Measurements from ENCODE around the gene HOXC4.
"Not testable (repeated sequence)": the region's sequence is repeated elsewhere in the genome, so short reads cannot be mapped to it uniquely, and the experiment has no call there.

Gene HOXC4

GRCh38 chr12:54060174-54060974 lies 6.7 kb downstream of the HOXC4 start:
- Mint-ChIP-seq H3K4me3 (no peak overlapping the region), H3K36me3 (ENCODE audit: low read depth) (no peaks in the 10 kb centered on the region), H3K27me3 (ENCODE audit: low read depth) (peaks cover 86% of the 10 kb centered on the region), H3K27ac (no peak overlapping the region), H3K9me3 (no peaks in the 10 kb centered on the region), H3K4me1 (ENCODE audit: low read depth) (no peaks in the 10 kb centered on the region)
- no peak for DNase-seq (ENCODE audit: low spot score)

GRCh38 chr12:54060975-54061778 lies 7.5 kb downstream of the HOXC4 start:
- no peak overlapping the region for H3K4me3 Mint-ChIP-seq
- DNase-seq (ENCODE audit: low spot score): no peak
- H3K27ac Mint-ChIP-seq: no peak overlapping the region
- H3K9me3 Mint-ChIP-seq: no peaks in the 10 kb centered on the region
- peaks cover 83% of the 10 kb centered on the region for H3K27me3 Mint-ChIP-seq (ENCODE audit: low read depth)
- no peaks in the 10 kb centered on the region for H3K36me3 Mint-ChIP-seq (ENCODE audit: low read depth)
- no peaks in the 10 kb centered on the region for H3K4me1 Mint-ChIP-seq (ENCODE audit: low read depth)

GRCh38 chr12:54065677-54066076 lies 12.0 kb downstream of the HOXC4 start:
- no peaks in the 10 kb centered on the region for H3K36me3 Mint-ChIP-seq (ENCODE audit: low read depth)

DNA sequence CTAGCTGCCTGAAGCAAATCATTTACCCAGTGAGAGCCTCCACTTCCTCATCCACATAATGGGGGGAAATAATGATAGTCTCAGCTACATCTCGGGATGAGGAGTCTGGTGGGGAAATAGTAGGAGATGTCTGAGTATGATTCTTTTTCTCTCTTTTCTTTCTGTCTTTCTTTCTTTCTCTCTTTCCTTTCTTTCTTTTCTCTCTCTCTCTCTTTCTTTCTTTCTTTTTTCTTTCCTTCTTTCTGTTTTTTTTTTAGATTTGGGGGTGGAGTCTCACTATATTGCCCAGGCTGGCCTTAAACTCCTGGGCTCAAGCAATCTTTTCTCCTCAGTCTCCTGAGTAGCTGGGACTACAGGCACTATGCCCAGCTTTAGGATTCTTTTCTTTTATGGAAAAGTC lies 12.8 kb downstream of the HOXC4 start:
- H3K27ac Mint-ChIP-seq: no peak overlapping the region
- H3K4me1 Mint-ChIP-seq (ENCODE audit: low read depth): no peaks in the 10 kb centered on the region
- H3K36me3 Mint-ChIP-seq (ENCODE audit: low read depth): no peaks in the 10 kb centered on the region
- no peak overlapping the region for H3K4me3 Mint-ChIP-seq
- peaks cover 55% of the 10 kb centered on the region for H3K27me3 Mint-ChIP-seq (ENCODE audit: low read depth)
- no peak for DNase-seq (ENCODE audit: low spot score)
- H3K9me3 Mint-ChIP-seq: no peaks in the 10 kb centered on the region

More at GRCh38 chr12:54065677-54066076, 12.0 kb downstream of the HOXC4 start:
- Mint-ChIP-seq H3K4me1 (ENCODE audit: low read depth) (no peaks in the 10 kb centered on the region), H3K27me3 (ENCODE audit: low read depth) (peaks cover 62% of the 10 kb centered on the region), H3K4me3 (no peak overlapping the region), H3K27ac (no peak overlapping the region), H3K9me3 (no peaks in the 10 kb centered on the region)
- DNase-seq (ENCODE audit: low spot score): no peak

GRCh38 chr12:54068418-54069070 lies 14.9 kb downstream of the HOXC4 start:
- Mint-ChIP-seq H3K4me3 (no peak overlapping the region), H3K4me1 (ENCODE audit: low read depth) (no peaks in the 10 kb centered on the region), H3K27ac (no peak overlapping the region), H3K9me3 (no peaks in the 10 kb centered on the region), H3K36me3 (ENCODE audit: low read depth) (no peaks in the 10 kb centered on the region), H3K27me3 (ENCODE audit: low read depth) (peaks cover 42% of the 10 kb centered on the region)
- no peak for DNase-seq (ENCODE audit: low spot score)

- no peak for DNase-seq (ENCODE audit: low spot score)
- H3K27me3 Mint-ChIP-seq (ENCODE audit: low read depth): peaks cover 27% of the 10 kb centered on the region
- H3K9me3 Mint-ChIP-seq: no peaks in the 10 kb centered on the region
- H3K4me1 Mint-ChIP-seq (ENCODE audit: low read depth): no peaks in the 10 kb centered on the region
- no peak overlapping the region for H3K27ac Mint-ChIP-seq
- H3K4me3 Mint-ChIP-seq: no peak overlapping the region
- no peaks in the 10 kb centered on the region for H3K36me3 Mint-ChIP-seq (ENCODE audit: low read depth)
Measured at GRCh38 chr12:54071942-54072341, 18.3 kb downstream of the HOXC4 start.

- H3K27me3 Mint-ChIP-seq (ENCODE audit: low read depth): peaks cover 12% of the 10 kb centered on the region
- DNase-seq (ENCODE audit: low spot score): no peak
- H3K9me3 Mint-ChIP-seq: no peaks in the 10 kb centered on the region
- H3K27ac Mint-ChIP-seq: no peak overlapping the region
- no peaks in the 10 kb centered on the region for H3K36me3 Mint-ChIP-seq (ENCODE audit: low read depth)
- H3K4me1 Mint-ChIP-seq (ENCODE audit: low read depth): no peaks in the 10 kb centered on the region
- no peak overlapping the region for H3K4me3 Mint-ChIP-seq
Measured at GRCh38 chr12:54074308-54074707, 20.7 kb downstream of the HOXC4 start.

DNA sequence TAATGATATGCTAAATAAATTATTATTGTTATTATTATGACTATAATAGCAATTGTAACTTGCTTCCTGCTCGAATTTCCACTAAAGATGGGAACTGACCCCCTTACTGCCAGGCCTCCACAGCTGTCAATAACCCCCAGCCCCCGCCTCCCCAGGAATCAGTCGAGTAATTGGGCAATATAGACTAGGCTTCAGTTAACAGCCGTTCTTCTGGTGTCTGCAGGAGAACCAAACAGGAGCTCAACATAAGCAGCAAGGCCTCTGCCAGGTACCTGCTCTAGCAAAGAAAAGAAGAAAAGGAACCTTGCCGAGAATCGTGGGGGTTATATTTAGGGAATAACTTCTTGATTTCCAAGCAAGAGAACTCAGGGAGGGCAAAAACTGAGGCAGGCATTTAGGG lies 21.8 kb downstream of the HOXC4 start:
- DNase-seq (ENCODE audit: low spot score): no peak
- H3K4me1 Mint-ChIP-seq (ENCODE audit: low read depth): peaks cover 1% of the 10 kb centered on the region
- H3K27me3 Mint-ChIP-seq (ENCODE audit: low read depth): peaks cover 13% of the 10 kb centered on the region
- no peak overlapping the region for H3K27ac Mint-ChIP-seq
- H3K4me3 Mint-ChIP-seq: no peak overlapping the region
- H3K36me3 Mint-ChIP-seq (ENCODE audit: low read depth): no peaks in the 10 kb centered on the region
- H3K9me3 Mint-ChIP-seq: no peaks in the 10 kb centered on the region

DNA sequence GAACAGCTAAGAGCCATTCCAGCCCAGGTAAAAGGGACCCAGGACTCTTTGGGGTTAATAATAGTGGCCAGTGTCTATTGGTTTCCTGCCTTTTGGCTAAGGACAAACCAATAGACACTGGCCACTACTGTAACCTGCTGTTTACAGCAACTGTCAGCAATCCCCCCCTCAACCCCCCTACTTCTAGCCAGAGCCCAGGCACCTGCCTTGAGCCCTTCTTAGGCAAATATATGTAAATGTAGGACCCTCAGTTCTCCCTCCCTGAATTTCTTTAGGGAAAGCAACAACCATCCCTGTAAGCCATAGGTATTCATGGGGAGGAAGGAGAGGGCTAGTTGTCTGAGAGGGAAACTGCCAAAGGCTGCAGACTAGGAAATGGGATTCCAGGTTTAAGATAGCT lies 22.3 kb downstream of the HOXC4 start:
- H3K4me1 Mint-ChIP-seq (ENCODE audit: low read depth): peaks cover 5% of the 10 kb centered on the region
- H3K9me3 Mint-ChIP-seq: no peaks in the 10 kb centered on the region
- H3K36me3 Mint-ChIP-seq (ENCODE audit: low read depth): no peaks in the 10 kb centered on the region
- H3K27me3 Mint-ChIP-seq (ENCODE audit: low read depth): peaks cover 14% of the 10 kb centered on the region
- no peak for DNase-seq (ENCODE audit: low spot score)
- no peak overlapping the region for H3K27ac Mint-ChIP-seq
- no peak overlapping the region for H3K4me3 Mint-ChIP-seq

DNA sequence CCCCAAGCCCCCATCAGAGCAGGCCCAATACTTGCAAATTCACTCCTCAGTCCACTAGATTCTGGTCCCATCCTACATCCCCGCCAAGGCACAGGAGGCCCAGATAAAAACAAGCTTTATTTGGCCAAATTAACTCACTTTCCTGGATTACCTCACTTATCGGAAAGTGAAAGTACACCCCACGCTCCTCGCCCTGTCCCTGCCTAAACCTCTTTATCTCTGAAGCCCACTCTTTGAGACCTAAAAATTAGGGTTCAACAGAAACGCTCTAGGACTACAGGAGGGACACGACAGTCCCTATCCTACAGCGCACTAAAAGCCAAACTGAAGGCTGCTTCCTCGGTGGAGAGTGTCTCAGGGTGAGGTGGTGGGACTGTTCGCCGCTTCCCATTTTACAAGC lies 24.2 kb downstream of the HOXC4 start:
- H3K9me3 Mint-ChIP-seq; H3K27ac Mint-ChIP-seq; H3K36me3 Mint-ChIP-seq (ENCODE audit: low read depth); DNase-seq (ENCODE audit: low spot score); H3K4me3 Mint-ChIP-seq: not testable (repeated sequence)
- H3K27me3 Mint-ChIP-seq (ENCODE audit: low read depth): peaks cover 18% of the 10 kb centered on the region
- peaks cover 17% of the 10 kb centered on the region for H3K4me1 Mint-ChIP-seq (ENCODE audit: low read depth)

DNA sequence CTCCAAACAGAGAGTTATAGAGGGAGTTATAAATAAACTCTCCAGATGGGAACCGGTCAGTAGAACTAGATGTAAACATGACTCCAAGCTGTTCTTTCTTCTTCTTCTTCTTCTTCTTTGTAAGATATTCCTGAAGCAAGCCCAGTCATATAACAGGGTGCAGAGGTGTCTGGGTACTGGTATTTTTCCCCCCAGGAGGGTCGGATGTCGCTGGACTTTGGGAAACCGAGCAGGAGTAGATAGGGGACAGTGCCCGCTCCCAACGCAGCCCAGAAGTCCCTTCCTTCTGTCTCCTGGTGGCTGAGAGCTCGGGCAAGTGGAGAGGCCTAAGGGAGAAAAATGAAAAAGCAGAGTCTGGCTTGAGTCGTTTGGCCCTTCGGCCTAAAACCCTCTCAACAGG lies 25.5 kb downstream of the HOXC4 start:
- peaks cover 18% of the 10 kb centered on the region for H3K27me3 Mint-ChIP-seq (ENCODE audit: low read depth)
- not testable (repeated sequence) for H3K4me3 Mint-ChIP-seq

DNA sequence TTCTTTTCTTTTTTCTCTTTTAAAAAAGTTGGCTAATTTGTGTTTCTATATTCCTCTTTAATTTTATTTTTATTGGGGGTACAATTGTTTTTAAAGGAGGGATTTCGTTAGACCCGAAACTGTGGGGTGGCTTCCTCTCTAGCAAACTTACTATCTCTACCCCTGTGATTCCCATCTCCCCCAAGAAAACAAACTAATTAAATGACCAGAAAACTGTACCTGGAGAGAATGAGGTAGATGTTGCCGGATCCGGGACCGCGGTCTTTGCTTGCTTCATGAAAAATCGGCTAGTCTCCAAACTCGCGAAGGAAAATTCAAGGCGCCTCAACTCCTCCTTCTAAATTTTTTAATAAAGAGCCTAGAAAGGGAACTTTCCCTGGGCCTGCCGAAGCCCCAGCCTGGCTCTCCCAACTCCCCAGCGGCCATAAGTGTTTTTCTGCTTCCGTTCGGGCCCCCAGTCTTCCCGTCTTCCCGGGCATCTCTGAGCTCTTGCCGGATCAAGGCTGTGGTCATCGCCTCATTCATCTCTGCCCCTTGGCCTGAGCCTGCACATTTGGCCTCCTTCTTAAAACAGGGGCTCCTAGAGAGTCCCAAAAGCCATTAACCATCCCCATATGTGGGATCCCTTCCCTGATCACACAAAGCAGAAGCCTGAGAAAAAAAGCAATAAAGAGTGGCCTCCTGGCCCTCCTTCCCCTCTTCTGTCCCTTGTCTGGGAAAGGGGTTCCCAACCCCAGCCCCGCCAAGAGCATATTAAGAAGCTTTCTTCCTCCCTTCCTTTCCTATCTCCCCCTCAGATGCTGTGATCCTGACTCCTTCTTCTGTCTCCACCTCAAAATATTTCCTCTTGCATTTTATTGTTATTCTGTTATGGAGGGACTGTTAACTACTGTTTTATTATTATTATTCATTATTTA lies 26.6 kb downstream of the HOXC4 start:
- not testable (repeated sequence) for H3K36me3 Mint-ChIP-seq (ENCODE audit: low read depth); DNase-seq (ENCODE audit: low spot score); H3K27ac Mint-ChIP-seq; H3K4me3 Mint-ChIP-seq; H3K9me3 Mint-ChIP-seq
- peaks cover 21% of the 10 kb centered on the region for H3K4me1 Mint-ChIP-seq (ENCODE audit: low read depth)
- H3K27me3 Mint-ChIP-seq (ENCODE audit: low read depth): peaks cover 26% of the 10 kb centered on the region

More for the DNA sequence above, 25.5 kb downstream of the HOXC4 start:
- not testable (repeated sequence) for DNase-seq (ENCODE audit: low spot score); H3K9me3 Mint-ChIP-seq; H3K36me3 Mint-ChIP-seq (ENCODE audit: low read depth); H3K27ac Mint-ChIP-seq
- peaks cover 21% of the 10 kb centered on the region for H3K4me1 Mint-ChIP-seq (ENCODE audit: low read depth)

DNA sequence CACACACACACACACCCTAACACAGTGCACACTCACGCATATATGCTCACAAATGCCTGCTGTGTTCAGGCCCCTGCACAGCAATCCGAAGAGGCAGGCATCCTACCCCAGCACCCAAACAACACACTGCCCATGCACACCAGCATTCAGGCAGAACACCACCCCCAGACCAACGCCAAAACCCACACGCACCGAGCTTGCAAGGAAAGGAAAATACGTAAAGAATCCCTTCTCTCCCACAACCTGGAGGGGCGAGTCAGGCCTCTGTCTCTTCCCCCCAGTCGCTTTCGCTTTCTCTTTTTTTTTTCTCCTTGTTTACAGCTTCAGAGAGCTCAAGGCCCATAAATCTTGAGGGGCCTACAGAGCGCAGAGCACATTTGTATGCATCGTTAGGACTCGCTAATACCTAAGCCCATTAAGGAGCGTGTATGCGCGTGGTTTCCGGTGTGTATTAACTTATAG lies 27.4 kb downstream of the HOXC4 start:
- H3K36me3 Mint-ChIP-seq (ENCODE audit: low read depth); H3K9me3 Mint-ChIP-seq: not testable (repeated sequence)
- H3K27me3 Mint-ChIP-seq (ENCODE audit: low read depth): peaks cover 30% of the 10 kb centered on the region
- peak overlapping the region; percentile 75 for H3K4me3 Mint-ChIP-seq
- H3K4me1 Mint-ChIP-seq (ENCODE audit: low read depth): peaks cover 21% of the 10 kb centered on the region
- DNase-seq (ENCODE audit: low spot score): peak; percentile 16
- peak overlapping the region; percentile 78 for H3K27ac Mint-ChIP-seq

Measured in T-helper 2 cell treated with Interferon-gamma antibody and Interleukin-4, amounts not matched to agents 5 μg/mL and 100 μg/mL, for 36 hours (primary cell).